ENCODE measurements around the gene CCT7. TPM values are rescaled to one million over a fixed set of nuclear protein-coding genes. Genes with fewer than 3 reads are reported as not detected.

The CCT7 gene
- total RNA-seq, 1 experiment from 2014 or later = 648 TPM

DNA sequence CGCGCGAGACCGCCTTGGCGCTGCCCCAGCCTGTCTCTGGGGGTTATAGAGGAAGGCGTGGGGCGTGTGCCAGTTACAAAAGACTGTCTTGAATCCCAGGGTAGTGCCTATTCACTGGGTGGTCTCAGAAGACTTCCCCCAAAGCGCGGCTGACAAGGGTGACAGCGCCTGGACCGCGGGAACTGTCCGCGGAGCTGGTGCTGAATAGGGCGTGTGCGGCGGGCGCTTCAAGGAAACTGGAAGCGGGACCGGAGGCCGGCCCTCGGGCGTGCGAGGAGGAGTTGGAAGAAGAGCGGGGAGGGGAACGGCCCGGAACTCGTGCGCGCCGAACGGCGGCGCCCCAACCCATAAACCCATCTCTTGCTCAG is 57.0 kb downstream of the CCT7 start:
- intact Hi-C loops (cut with micrococcal nuclease; ENCODE audit: unreplicated experiment) = no loop called here
- Histone ChIP-seq H3K27ac (ENCODE audit: low read depth, low read length, poor library complexity, severe bottlenecking) (no peak overlapping the region), H3K36me3 (ENCODE audit: insufficient read depth, low read length, poor library complexity, severe bottlenecking) (no peaks in the 10 kb centered on the region), H3K9me3 (ENCODE audit: low read depth, low read length, poor library complexity, severe bottlenecking) (no peaks in the 10 kb centered on the region), H3K27me3 (replicated peaks; ENCODE audit: insufficient read depth, low read depth, low read length, poor library complexity) (peaks cover 61% of the 10 kb centered on the region), H3K4me3 (ENCODE audit: low read depth, low read length, poor library complexity, severe bottlenecking) (peak overlapping the region; percentile 52), H3K4me1 (ENCODE audit: insufficient read depth, low read length, poor library complexity, severe bottlenecking) (peaks cover 6% of the 10 kb centered on the region)
- ChIA-PET CTCF (interaction anchor here (1.1 kb wide), 1 partner anchor 46 kb away, joined by 3 read pairs; no protein-coding TSS in a partner anchor), POLR2A (ENCODE audit: low non-redundant PET) (no interaction called here)
- DNase-seq (ENCODE audit: low spot score) = peak; percentile 84
- TF ChIP-seq, protein P1, sequence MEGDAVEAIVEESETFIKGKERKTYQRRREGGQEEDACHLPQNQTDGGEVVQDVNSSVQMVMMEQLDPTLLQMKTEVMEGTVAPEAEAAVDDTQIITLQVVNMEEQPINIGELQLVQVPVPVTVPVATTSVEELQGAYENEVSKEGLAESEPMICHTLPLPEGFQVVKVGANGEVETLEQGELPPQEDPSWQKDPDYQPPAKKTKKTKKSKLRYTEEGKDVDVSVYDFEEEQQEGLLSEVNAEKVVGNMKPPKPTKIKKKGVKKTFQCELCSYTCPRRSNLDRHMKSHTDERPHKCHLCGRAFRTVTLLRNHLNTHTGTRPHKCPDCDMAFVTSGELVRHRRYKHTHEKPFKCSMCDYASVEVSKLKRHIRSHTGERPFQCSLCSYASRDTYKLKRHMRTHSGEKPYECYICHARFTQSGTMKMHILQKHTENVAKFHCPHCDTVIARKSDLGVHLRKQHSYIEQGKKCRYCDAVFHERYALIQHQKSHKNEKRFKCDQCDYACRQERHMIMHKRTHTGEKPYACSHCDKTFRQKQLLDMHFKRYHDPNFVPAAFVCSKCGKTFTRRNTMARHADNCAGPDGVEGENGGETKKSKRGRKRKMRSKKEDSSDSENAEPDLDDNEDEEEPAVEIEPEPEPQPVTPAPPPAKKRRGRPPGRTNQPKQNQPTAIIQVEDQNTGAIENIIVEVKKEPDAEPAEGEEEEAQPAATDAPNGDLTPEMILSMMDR (conservative IDR thresholded peaks at IDR 0.05; ENCODE audit: low read depth, low read length) = no peak
- no peak for TF ChIP-seq EZH2 (IDR thresholded peaks at IDR 0.05; ENCODE audit: borderline replicate concordance, low read depth, low read length, poor library complexity, severe bottlenecking)
- TSS peak; percentile 42 for BruUV-seq (replicated peaks)

DNA sequence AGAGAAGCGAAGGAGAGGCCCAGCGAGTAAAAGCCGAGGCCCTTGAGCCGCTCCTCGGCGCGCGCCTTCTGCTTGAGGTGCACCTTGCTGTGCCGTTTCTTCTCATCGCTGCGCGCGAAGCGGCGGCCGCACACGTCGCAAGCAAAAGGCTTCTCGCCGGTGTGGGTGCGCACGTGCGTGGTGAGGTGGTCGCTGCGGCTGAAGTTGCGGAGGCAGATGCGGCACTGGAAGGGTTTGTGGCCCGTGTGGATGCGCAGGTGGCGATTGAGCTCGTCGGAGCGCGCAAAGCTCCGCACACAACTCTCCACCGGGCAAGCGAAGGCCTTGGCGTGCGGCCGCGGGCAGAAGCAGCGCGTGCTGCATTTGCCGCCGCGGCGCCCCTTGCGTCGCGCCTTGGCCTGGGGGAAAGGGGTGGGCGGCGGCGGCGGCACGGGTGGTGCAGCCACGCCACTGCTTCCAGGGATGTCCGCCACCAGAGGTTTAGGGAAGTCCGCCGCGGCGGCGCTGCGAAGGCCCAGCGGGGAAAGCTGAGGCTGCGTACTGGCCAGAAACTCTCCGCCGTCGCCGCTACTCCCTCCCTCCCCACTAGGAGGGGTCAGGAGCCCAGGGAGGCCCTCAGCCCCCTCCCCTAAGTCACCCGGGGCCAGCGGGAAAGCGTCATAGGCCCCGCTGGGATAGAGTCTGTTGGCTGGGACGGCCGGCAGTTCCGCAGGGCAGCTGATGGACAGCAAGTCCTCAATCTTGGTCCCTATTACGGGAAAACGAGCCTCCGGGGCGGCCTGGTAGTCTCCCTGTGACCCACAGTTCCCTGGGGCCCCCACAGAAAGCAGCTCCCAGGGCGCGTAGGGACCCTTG is 57.6 kb downstream of the CCT7 start:
- CTCF ChIA-PET = interaction anchor here (1.1 kb wide), 2 partner anchors 47 to 68 kb away, joined by 3 to 4 read pairs; no protein-coding TSS in a partner anchor
- POLR2A ChIA-PET (ENCODE audit: low non-redundant PET) = interaction anchor here (0.6 kb wide), 1 partner anchor 1543 kb away, joined by 3 read pairs; no protein-coding TSS in a partner anchor
- peaks cover 6% of the 10 kb centered on the region for H3K4me1 ChIP-seq (ENCODE audit: insufficient read depth, low read length, poor library complexity, severe bottlenecking)
- peak; percentile 47 for DNase-seq (ENCODE audit: low spot score)
- intact Hi-C loops (cut with micrococcal nuclease; ENCODE audit: unreplicated experiment) = no loop called here
- no TSS peak for BruUV-seq (replicated peaks)
- H3K27ac ChIP-seq (ENCODE audit: low read depth, low read length, poor library complexity, severe bottlenecking) = no peak overlapping the region
- H3K4me3 ChIP-seq (ENCODE audit: low read depth, low read length, poor library complexity, severe bottlenecking) = peak overlapping the region; percentile 52
- no peaks in the 10 kb centered on the region for H3K36me3 ChIP-seq (ENCODE audit: insufficient read depth, low read length, poor library complexity, severe bottlenecking)
- peaks cover 67% of the 10 kb centered on the region for H3K27me3 ChIP-seq (replicated peaks; ENCODE audit: insufficient read depth, low read depth, low read length, poor library complexity)
- no peaks in the 10 kb centered on the region for H3K9me3 ChIP-seq (ENCODE audit: low read depth, low read length, poor library complexity, severe bottlenecking)
- TF ChIP-seq, protein P1 (conservative IDR thresholded peaks at IDR 0.05; ENCODE audit: low read depth, low read length) = peak; percentile 28
- TF ChIP-seq EZH2 (IDR thresholded peaks at IDR 0.05; ENCODE audit: borderline replicate concordance, low read depth, low read length, poor library complexity, severe bottlenecking) = peak; percentile 92

DNA sequence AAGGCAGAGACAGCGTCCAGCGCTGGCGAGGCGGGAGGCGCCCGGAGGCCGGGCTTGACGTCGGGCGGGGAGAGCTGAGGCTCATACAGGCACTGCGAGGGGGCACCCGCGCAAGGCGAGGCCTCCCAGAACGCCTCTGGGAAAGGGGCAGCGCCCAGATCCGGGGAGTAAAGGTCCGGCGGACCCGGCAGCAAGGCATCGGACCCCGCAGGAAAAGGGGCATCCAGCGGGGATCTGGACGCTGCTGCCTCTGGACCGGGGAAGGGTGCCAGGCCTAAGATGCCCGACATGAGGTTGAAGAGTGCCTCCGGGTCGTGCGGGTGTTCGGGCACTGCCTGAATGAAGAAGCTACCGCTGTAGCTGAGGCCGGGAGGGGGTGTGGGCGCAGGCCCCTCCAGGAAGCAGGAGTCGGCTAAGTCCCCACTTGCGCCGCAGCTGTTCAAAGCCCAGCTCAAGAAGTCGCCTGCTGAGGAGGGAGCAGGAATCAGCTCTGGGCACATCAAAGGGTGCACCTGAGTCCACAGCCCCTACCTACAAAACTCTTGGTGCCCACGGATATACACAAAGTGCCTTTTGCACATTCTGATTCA is 58.3 kb downstream of the CCT7 start:
- Histone ChIP-seq H3K27me3 (replicated peaks; ENCODE audit: insufficient read depth, low read depth, low read length, poor library complexity) (peaks cover 68% of the 10 kb centered on the region), H3K4me3 (ENCODE audit: low read depth, low read length, poor library complexity, severe bottlenecking) (peak overlapping the region; percentile 52), H3K4me1 (ENCODE audit: insufficient read depth, low read length, poor library complexity, severe bottlenecking) (peaks cover 6% of the 10 kb centered on the region), H3K9me3 (ENCODE audit: low read depth, low read length, poor library complexity, severe bottlenecking) (no peaks in the 10 kb centered on the region), H3K27ac (ENCODE audit: low read depth, low read length, poor library complexity, severe bottlenecking) (no peak overlapping the region), H3K36me3 (ENCODE audit: insufficient read depth, low read length, poor library complexity, severe bottlenecking) (no peaks in the 10 kb centered on the region)
- ChIA-PET POLR2A (ENCODE audit: low non-redundant PET) (interaction anchor here (0.6 kb wide), 1 partner anchor 1542 kb away, joined by 3 read pairs; no protein-coding TSS in a partner anchor), CTCF (interaction anchor here (1.1 kb wide), 1 partner anchor 68 kb away, joined by 4 read pairs; no protein-coding TSS in a partner anchor)
- BruUV-seq (replicated peaks) = no TSS peak
- no peak for DNase-seq (ENCODE audit: low spot score)
- TF ChIP-seq, protein P1 (conservative IDR thresholded peaks at IDR 0.05; ENCODE audit: low read depth, low read length) = no peak
- peak; percentile 16 for TF ChIP-seq EZH2 (IDR thresholded peaks at IDR 0.05; ENCODE audit: borderline replicate concordance, low read depth, low read length, poor library complexity, severe bottlenecking)
- intact Hi-C loops (cut with micrococcal nuclease; ENCODE audit: unreplicated experiment) = no loop called here
